HEK293 (cell line): ENCODE measurements around the gene CEP112.

Experiments used
- CTCF ChIA-PET: fragments of 350-600 bp; formaldehyde crosslinking; extraction: SDS; loops from one replicate; lab custom pipeline; 2021; ENCODE audit warnings: antibody characterized with exemption; lab: Yijun Ruan, JAX
- POLR2A ChIA-PET: fragments of 300-600 bp; formaldehyde crosslinking; extraction: SDS; loops from one replicate; lab custom pipeline; 2020; ENCODE audit warnings: antibody characterized with exemption, inconsistent platforms; lab: Yijun Ruan, JAX
- H3K27ac ChIP-seq: fragments of 200-500 bp; sonication (Bioruptor generic); 2 replicates; pipeline ENCODE4 v1.5.1; 2014; ENCODE audit warnings: low read depth, low read length, control low read depth, inconsistent platforms; ENCODE audit errors: extremely low read depth
- H3K36me3 ChIP-seq, 2 experiments: fragments of 200-500 bp in 1 of 2; sonication (Bioruptor generic) in 1 of 2; 1 replicate in 1 of 2; 2 replicates in 1 of 2; pipeline ENCODE4 v1.5.1; 2014 to 2017; ENCODE audit warnings: inconsistent platforms in 2 of 2, low read length in 2 of 2; ENCODE audit not compliant: control insufficient read depth in 2 of 2, insufficient read depth in 1 of 2
- H3K4me1 ChIP-seq: fragments of 200-500 bp; sonication (Bioruptor generic); 2 replicates; pipeline ENCODE4 v1.5.1; 2014; ENCODE audit warnings: mild to moderate bottlenecking, low read length, inconsistent platforms; ENCODE audit not compliant: control insufficient read depth, insufficient read depth
- H3K4me3 ChIP-seq: 2 replicates; pipeline ENCODE4 v1.5.1; 2011; ENCODE audit warnings: low read depth, mild to moderate bottlenecking, control low read depth, low read length, moderate library complexity
- H3K9me3 ChIP-seq: fragments of 200-500 bp; sonication (Bioruptor generic); 2 replicates; pipeline ENCODE4 v1.5.1; 2014; ENCODE audit warnings: low read depth, low read length, inconsistent platforms; ENCODE audit not compliant: control insufficient read depth, insufficient read depth
- PATZ1 ChIP-seq: fragments of 450-650 bp; formaldehyde crosslinking; IDR thresholded peaks from 2 replicates; pipeline ENCODE4 v1.5.1; 2016; ENCODE audit warnings: missing biosample characterization, missing genetic modification characterization
- PBX3 ChIP-seq: sonication (generic); formaldehyde crosslinking; IDR thresholded peaks from 2 replicates; pipeline ENCODE4 v1.8.1; 2022; ENCODE audit warnings: mild to moderate bottlenecking, moderate library complexity, missing genetic modification reagents
- PRDM10 ChIP-seq: fragments of 450-650 bp; formaldehyde crosslinking; IDR thresholded peaks from 2 replicates; pipeline ENCODE4 v1.5.1; 2016; ENCODE audit warnings: missing biosample characterization, missing genetic modification characterization
- SCRT2 ChIP-seq: fragments of 450-650 bp; formaldehyde crosslinking; IDR thresholded peaks from 2 replicates; pipeline ENCODE4 v1.5.1; 2016; ENCODE audit warnings: missing biosample characterization, missing genetic modification characterization
- SP7 ChIP-seq: fragments of 450-650 bp; formaldehyde crosslinking; IDR thresholded peaks from 2 replicates; pipeline ENCODE4 v1.5.1; 2016; ENCODE audit warnings: missing biosample characterization, missing genetic modification characterization
- ZBTB48 ChIP-seq: fragments of 450-650 bp; formaldehyde crosslinking; IDR thresholded peaks from 2 replicates; pipeline ENCODE4 v1.5.1; 2016; ENCODE audit warnings: missing biosample characterization, missing genetic modification characterization
- ZEB2 ChIP-seq: fragments of 450-650 bp; formaldehyde crosslinking; IDR thresholded peaks from 2 replicates; pipeline ENCODE4 v1.5.1; 2016; ENCODE audit warnings: missing biosample characterization, missing genetic modification characterization
- ZFP37 ChIP-seq: fragments of 450-650 bp; formaldehyde crosslinking; IDR thresholded peaks from 2 replicates; pipeline ENCODE4 v1.5.1; 2016; ENCODE audit warnings: missing biosample characterization, missing genetic modification characterization
- ZNF132 ChIP-seq: fragments of 450-650 bp; formaldehyde crosslinking; IDR thresholded peaks from 2 replicates; pipeline ENCODE4 v1.5.1; 2017; ENCODE audit warnings: missing biosample characterization, missing genetic modification characterization, borderline replicate concordance
- ZNF157 ChIP-seq: fragments of 450-650 bp; formaldehyde crosslinking; IDR thresholded peaks from 2 replicates; pipeline ENCODE4 v1.5.1; 2016; ENCODE audit warnings: missing biosample characterization, missing genetic modification characterization
- ZNF169 ChIP-seq: fragments of 450-650 bp; formaldehyde crosslinking; IDR thresholded peaks from 2 replicates; pipeline ENCODE4 v1.5.1; 2016; ENCODE audit warnings: missing biosample characterization, missing genetic modification characterization
- ZNF184 ChIP-seq: fragments of 450-650 bp; IDR thresholded peaks from 2 replicates; pipeline ENCODE4 v1.5.1; 2018; ENCODE audit warnings: missing biosample characterization, mild to moderate bottlenecking, missing genetic modification characterization
- ZNF211 ChIP-seq: fragments of 450-650 bp; formaldehyde crosslinking; IDR thresholded peaks from 2 replicates; pipeline ENCODE4 v1.5.1; 2016; ENCODE audit warnings: low read depth, missing biosample characterization, missing genetic modification characterization
- ZNF26 ChIP-seq: fragments of 450-650 bp; formaldehyde crosslinking; IDR thresholded peaks from 2 replicates; pipeline ENCODE4 v1.5.1; 2016; ENCODE audit warnings: missing biosample characterization, missing genetic modification characterization
- ZNF274 ChIP-seq, 2 experiments: fragments of 200-500 bp in 1 of 2; fragments of 450-650 bp in 1 of 2; sonication (Bioruptor generic) in 1 of 2; formaldehyde crosslinking in 1 of 2; IDR thresholded peaks; 2 replicates each; pipeline versions ENCODE4 v1.5.1 to v1.6.1; 2014 to 2016; ENCODE audit warnings: borderline replicate concordance in 1 of 2, inconsistent platforms in 1 of 2, low read length in 1 of 2, missing biosample characterization in 1 of 2, missing genetic modification characterization in 1 of 2
- ZNF488 ChIP-seq: fragments of 450-650 bp; formaldehyde crosslinking; IDR thresholded peaks from 2 replicates; pipeline ENCODE4 v1.5.1; 2016; ENCODE audit warnings: missing biosample characterization, missing genetic modification characterization
- ZNF530 ChIP-seq: fragments of 450-650 bp; formaldehyde crosslinking; IDR thresholded peaks from 2 replicates; pipeline ENCODE4 v1.5.1; 2016; ENCODE audit warnings: low read depth, missing biosample characterization, missing genetic modification characterization
- ZNF654 ChIP-seq: fragments of 450-650 bp; formaldehyde crosslinking; IDR thresholded peaks from 2 replicates; pipeline ENCODE4 v1.5.1; 2016; ENCODE audit warnings: low read depth, missing biosample characterization, missing genetic modification characterization
- ZNF76 ChIP-seq: fragments of 450-650 bp; formaldehyde crosslinking; IDR thresholded peaks from 2 replicates; pipeline ENCODE4; 2016; ENCODE audit warnings: low read depth, missing biosample characterization, missing genetic modification characterization, borderline replicate concordance

The CEP112 gene

GRCh38 chr17:65990593-65990992 is 201.3 kb downstream of the CEP112 start:
- ChIA-PET POLR2A (no interaction called here), CTCF (interaction anchor here (0.5 to 1.2 kb wide), 3 partner anchors 617 to 760 kb away, joined by 3 to 5 read pairs (median 3); no protein-coding TSS in a partner anchor)
- H3K36me3 ChIP-seq, result no peaks in the 10 kb centered on the region
- TF ChIP-seq ZNF76 (no peak), PATZ1 (tag by site-specific recombination) (no peak), ZBTB48 (tag by site-specific recombination) (no peak), PBX3 (CRISPR knock-in tag) (no peak), ZEB2 (tag by site-specific recombination) (no peak), ZNF157 (tag by site-specific recombination) (no peak), ZNF488 (no peak), ZNF274 (IDR thresholded peaks at IDR 0.05; ENCODE audit: low read length) (no peak), ZNF274 (tag by site-specific recombination; IDR thresholded peaks at IDR 0.05; ENCODE audit: borderline replicate concordance) (no peak)
- H3K27ac ChIP-seq, result no peak overlapping the region
- H3K4me3 ChIP-seq, result no peak overlapping the region
- no peaks in the 10 kb centered on the region for H3K4me1 ChIP-seq
- no peaks in the 10 kb centered on the region for H3K9me3 ChIP-seq

GRCh38 chr17:65988451-65988850 is 203.5 kb downstream of the CEP112 start:
- ChIA-PET POLR2A (no interaction called here), CTCF (interaction anchor here (0.6 to 1.1 kb wide), 5 partner anchors 16 to 755 kb away, joined by 3 to 4 read pairs (median 3); no protein-coding TSS in a partner anchor)
- Histone ChIP-seq H3K27ac (no peak overlapping the region), H3K9me3 (no peaks in the 10 kb centered on the region), H3K4me1 (no peaks in the 10 kb centered on the region), H3K36me3 (no peaks in the 10 kb centered on the region), H3K4me3 (no peak overlapping the region)
- TF ChIP-seq SCRT2 (tag by site-specific recombination) (no peak), ZNF26 (no peak), ZNF132 (tag by site-specific recombination) (no peak), ZNF211 (no peak), ZNF184 (tag by site-specific recombination) (no peak), ZNF530 (tag by site-specific recombination) (no peak), ZFP37 (no peak)

- H3K4me3 ChIP-seq, result no peak overlapping the region
- CTCF ChIA-PET, result interaction anchor here (0.6 to 3.6 kb wide), 8 partner anchors 10 to 764 kb away, joined by 3 to 17 read pairs (median 4); no protein-coding TSS in a partner anchor
- 0 out of 2 replicates have a peak, but pooled peaks have one; percentile 35 for TF ChIP-seq PRDM10
- TF ChIP-seq ZNF169 (tag by site-specific recombination), result no peak
- peak; percentile 43; the same call in 1 of the 2 replicates for TF ChIP-seq SP7
- peak; percentile 84 for TF ChIP-seq ZNF654 (tag by site-specific recombination)
- TF ChIP-seq ZNF76, result no peak
Measured at GRCh38 chr17:65987988-65988387, 203.9 kb downstream of the CEP112 start.

More at GRCh38 chr17:65987988-65988387, 203.9 kb downstream of the CEP112 start:
- H3K4me1 ChIP-seq, result no peaks in the 10 kb centered on the region
- H3K36me3 ChIP-seq, result no peaks in the 10 kb centered on the region
- H3K27ac ChIP-seq, result no peak overlapping the region
- H3K9me3 ChIP-seq, result no peaks in the 10 kb centered on the region
- POLR2A ChIA-PET, result no interaction called here
